Prostate gland (tissue), 2 donors: ENCODE data around the gene AGBL4. TPM values are rescaled to one million over a fixed set of nuclear protein-coding genes. Genes with fewer than 3 reads are reported as not detected.

Source experiments
- DNase-seq: peaks from one replicate; pipeline ENCODE4 v3.0.0-alpha.2; 2019; ENCODE audit warnings: low spot score
- H3K27ac ChIP-seq, 2 donors: fragments of 200-600 bp; sonication (generic); 2 replicates each; pipeline ENCODE4 v1.5.1; 2017 to 2019
- H3K27me3 ChIP-seq: fragments of 200-600 bp; sonication (generic); replicated peaks from 2 replicates; pipeline ENCODE4 v1.5.1; 2019; ENCODE audit not compliant: insufficient read depth
- H3K36me3 ChIP-seq, 2 donors: fragments of 200-600 bp; sonication (generic); 1 replicate in 1 of 2; 2 replicates in 1 of 2; pipeline versions ENCODE4 v1.5.1 to v1.8.1; 2017 to 2019
- H3K4me1 ChIP-seq: fragments of 200-600 bp; sonication (generic); replicated peaks from 2 replicates; pipeline ENCODE4 v1.5.1; 2019
- H3K4me3 ChIP-seq, 2 donors: fragments of 200-600 bp; sonication (generic); 2 replicates each; pipeline ENCODE4 v1.5.1; 2017 to 2019
- H3K9me3 ChIP-seq: fragments of 200-600 bp; sonication (generic); 2 replicates; pipeline ENCODE4 v1.5.1; 2017
- CTCF ChIP-seq, 4 experiments: fragments of 200-600 bp in 2 of 4; fragments of 450-650 bp in 2 of 4; sonication (generic) in 2 of 4; IDR thresholded peaks; 1 replicate in 3 of 4; 2 replicates in 1 of 4; pipeline ENCODE4 v1.5.1; 2016 to 2019; ENCODE audit warnings: antibody characterized with exemption in 4 of 4, mild to moderate bottlenecking in 2 of 4, moderate library complexity in 2 of 4
- POLR2A ChIP-seq: fragments of 450-650 bp; IDR thresholded peaks from one replicate; pipeline ENCODE4 v1.6.1; 2016; ENCODE audit warnings: antibody characterized with exemption, mild to moderate bottlenecking
- POLR2AphosphoS5 ChIP-seq: sonication (generic); formaldehyde crosslinking; IDR thresholded peaks from one replicate; pipeline ENCODE4 v1.6.1; 2017; ENCODE audit warnings: antibody characterized with exemption
- WGBS: methylation state at CpG from one replicate; pipeline ENCODE4 v1.1.5; 2018; 5-methylcytosine and 5-hydroxymethylcytosine counted together
- intact Hi-C: fragments of 100-400 bp; cut with DNase I; formaldehyde crosslinking; loops from one replicate; pipeline ENCODE4 v1.14.2; 2022
- total RNA-seq, 2 donors: library from RNA; depleted of rRNA; stranded (reverse); fragments of >200 nt; gene quantifications; one replicate each; pipeline ENCODE4 v1.1.0, GENCODE V29; 2016

The AGBL4 gene
- total RNA-seq, 2 donors from 2014 or later = 0.82 to 2.7 TPM

DNA sequence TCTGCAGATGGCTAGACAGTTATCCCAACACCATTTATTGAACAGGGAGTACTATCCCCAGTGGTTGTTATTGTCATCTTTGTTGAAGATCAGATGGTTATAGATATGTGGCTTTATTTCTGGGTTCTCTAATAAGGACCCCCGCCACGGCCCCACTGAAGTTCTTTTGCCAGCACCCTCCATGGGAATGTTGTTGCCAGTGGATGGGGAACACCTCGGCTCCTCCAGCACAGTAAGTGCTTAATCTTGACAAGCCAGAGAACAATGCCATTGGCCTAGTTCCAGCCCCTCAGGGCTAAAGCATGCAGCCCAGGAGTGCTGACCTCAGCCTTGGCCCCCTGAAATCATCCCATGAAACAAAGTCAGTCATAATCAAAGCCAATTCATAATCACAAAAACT lies 337.6 kb downstream of the AGBL4 start:
- no peak for DNase-seq
- H3K27ac ChIP-seq = no peak overlapping the region
- no peak for TF ChIP-seq CTCF (IDR thresholded peaks at IDR 0.05)
- TF ChIP-seq POLR2A = no peak
- TF ChIP-seq POLR2AphosphoS5 = no peak
- H3K27me3 ChIP-seq = no peaks in the 10 kb centered on the region
- no peak overlapping the region for H3K4me3 ChIP-seq
- no peaks in the 10 kb centered on the region for H3K36me3 ChIP-seq
- H3K4me1 ChIP-seq = no peaks in the 10 kb centered on the region
- intact Hi-C loops = no loop called here
- WGBS = 34% methylated on average over 3 of the region's 3 CpGs
- H3K9me3 ChIP-seq = no peaks in the 10 kb centered on the region

DNA sequence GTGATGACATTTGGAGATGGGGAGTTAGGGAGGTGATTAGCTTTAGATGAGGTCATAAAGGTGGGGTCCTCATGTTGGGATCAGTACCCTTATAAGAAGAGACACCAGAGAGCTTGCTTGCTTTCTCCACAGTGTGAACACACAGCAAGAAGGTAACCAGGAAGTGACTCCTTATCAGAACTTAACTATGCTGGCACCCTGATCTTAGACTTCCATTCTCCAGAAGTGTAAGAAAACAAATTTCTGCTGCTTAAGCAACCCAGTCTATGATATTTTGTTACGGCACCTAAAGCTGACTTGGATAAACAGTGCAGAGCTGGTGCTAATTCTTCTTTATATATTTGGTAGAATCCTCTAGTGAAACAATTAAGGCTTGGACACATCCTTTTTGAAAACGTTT lies 346.0 kb downstream of the AGBL4 start:
- no peak for TF ChIP-seq CTCF (IDR thresholded peaks at IDR 0.05)
- no peak for TF ChIP-seq POLR2AphosphoS5
- TF ChIP-seq POLR2A = no peak
- Histone ChIP-seq H3K27me3 (no peaks in the 10 kb centered on the region), H3K4me3 (no peak overlapping the region), H3K4me1 (no peaks in the 10 kb centered on the region), H3K27ac (no peak overlapping the region), H3K9me3 (no peaks in the 10 kb centered on the region), H3K36me3 (no peaks in the 10 kb centered on the region)
- DNase-seq = no peak
- intact Hi-C loops = no loop called here
- 54% methylated on average over 2 of the region's 2 CpGs for WGBS

DNA sequence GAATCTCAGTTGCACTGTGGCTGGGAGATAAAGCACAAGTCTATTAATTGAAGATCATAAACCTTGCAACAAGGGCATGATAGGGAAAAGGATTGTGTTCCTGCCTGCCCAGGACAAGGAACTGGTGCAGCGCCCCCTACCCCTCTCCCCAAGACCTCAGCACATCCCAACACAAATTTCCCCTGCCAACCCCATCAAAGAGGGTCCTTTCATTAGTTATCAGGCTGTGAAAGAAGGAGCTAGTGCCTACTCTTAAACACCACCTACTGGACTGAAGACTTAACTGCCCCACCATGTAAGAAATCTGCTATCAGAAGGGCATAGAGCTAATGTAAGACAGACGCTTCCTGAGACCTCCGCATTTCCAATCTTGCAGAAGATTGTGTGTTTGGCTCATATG lies 372.6 kb downstream of the AGBL4 start:
- no peak overlapping the region for H3K27ac ChIP-seq
- intact Hi-C loops = no loop called here
- no peaks in the 10 kb centered on the region for H3K4me1 ChIP-seq
- TF ChIP-seq CTCF (IDR thresholded peaks at IDR 0.05) (no peak), POLR2AphosphoS5 (no peak), POLR2A (no peak)
- no peak overlapping the region for H3K4me3 ChIP-seq
- WGBS = 70% methylated on average over 3 of the region's 3 CpGs
- no peaks in the 10 kb centered on the region for H3K9me3 ChIP-seq
- H3K36me3 ChIP-seq = no peaks in the 10 kb centered on the region
- no peaks in the 10 kb centered on the region for H3K27me3 ChIP-seq
- no peak for DNase-seq

DNA sequence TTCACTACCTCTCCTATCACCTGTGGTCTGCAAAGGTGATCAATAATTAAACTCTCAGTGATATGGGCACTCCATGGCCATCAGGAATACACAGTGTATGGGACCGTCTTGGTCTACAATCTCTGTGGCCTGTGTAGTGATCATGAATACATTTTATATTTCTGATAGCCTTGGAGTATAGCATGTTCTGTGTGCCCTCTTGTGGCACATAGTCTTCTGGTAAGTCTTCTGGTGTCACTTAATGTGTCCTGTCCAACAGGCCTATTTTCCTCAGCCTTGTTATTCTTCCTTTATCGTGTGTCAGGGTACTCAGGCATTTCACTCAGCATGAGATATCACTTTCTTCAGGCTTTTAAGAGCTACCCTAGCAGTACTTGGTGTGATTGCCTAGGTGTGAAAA lies 393.6 kb downstream of the AGBL4 start:
- no peak for DNase-seq
- no peaks in the 10 kb centered on the region for H3K4me1 ChIP-seq
- no peak for TF ChIP-seq POLR2A
- peak in 1 of 4 experiments; percentile 8 for TF ChIP-seq CTCF (IDR thresholded peaks at IDR 0.05)
- H3K27ac ChIP-seq = no peak overlapping the region
- intact Hi-C loops = no loop called here
- WGBS = 94% methylated on average over 2 of the region's 2 CpGs
- H3K9me3 ChIP-seq = no peaks in the 10 kb centered on the region
- no peaks in the 10 kb centered on the region for H3K36me3 ChIP-seq
- no peak overlapping the region for H3K4me3 ChIP-seq
- H3K27me3 ChIP-seq = no peaks in the 10 kb centered on the region

DNA sequence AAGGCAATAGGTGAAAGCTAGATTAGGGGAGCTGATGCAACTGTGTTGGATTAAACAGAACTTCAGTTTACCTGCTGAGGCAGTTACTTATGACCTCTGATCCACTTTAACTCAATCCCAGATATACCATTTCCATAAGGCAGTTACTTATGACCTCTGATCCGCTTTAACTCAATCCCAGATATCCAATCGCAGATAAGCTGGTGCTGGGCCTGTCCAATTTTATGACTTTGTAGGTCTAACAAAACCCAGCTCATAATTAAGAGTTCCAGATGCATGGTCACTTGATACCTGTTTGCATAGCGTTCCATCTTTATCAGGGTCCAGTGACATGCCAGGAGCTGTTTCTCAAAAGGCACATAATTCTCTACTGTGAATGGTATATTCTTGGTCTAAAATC lies 396.0 kb downstream of the AGBL4 start:
- Histone ChIP-seq H3K9me3 (no peaks in the 10 kb centered on the region), H3K4me1 (no peaks in the 10 kb centered on the region), H3K27ac (no peak overlapping the region), H3K36me3 (no peaks in the 10 kb centered on the region), H3K27me3 (no peaks in the 10 kb centered on the region), H3K4me3 (no peak overlapping the region)
- no peak for DNase-seq
- WGBS = 70% methylated on average over 3 of the region's 3 CpGs
- no peak for TF ChIP-seq POLR2A
- TF ChIP-seq CTCF (IDR thresholded peaks at IDR 0.05) = no peak
- TF ChIP-seq POLR2AphosphoS5 = no peak
- intact Hi-C loops = no loop called here
